Activated CD4-positive, alpha-beta memory T cell treated with anti-CD3 and anti-CD28 coated beads, Interleukin-2, amount 10 ng/mL, durations not matched to agents 7 days and 5 days (primary cell): Measurements from ENCODE around the gene SLC25A34. TPM values are rescaled to one million over a fixed set of nuclear protein-coding genes. Genes with fewer than 3 reads are reported as not detected.

Experiments used
- CTCF ChIA-PET: fragments of 350-600 bp; sonication (Branson Sonifier 250); formaldehyde crosslinking; loops from one replicate; lab custom pipeline; 2021; ENCODE audit warnings: antibody characterized with exemption, inconsistent platforms; lab: Charles Lee
- POLR2A ChIA-PET: fragments of 350-600 bp; sonication (Branson Sonifier 250); formaldehyde crosslinking; loops from one replicate; lab custom pipeline; 2021; ENCODE audit warnings: antibody characterized with exemption; lab: Charles Lee
- DNase-seq: peaks from one replicate; pipeline ENCODE4 v3.0.0-alpha.2; 2020
- H3K27ac Mint-ChIP-seq: one replicate; pipeline ENCODE4 v1.8.0; 2021; ENCODE audit warnings: mild to moderate bottlenecking, mixed read lengths
- H3K27me3 Mint-ChIP-seq: one replicate; pipeline ENCODE4 v1.8.0; 2021; ENCODE audit warnings: mixed read lengths
- H3K36me3 Mint-ChIP-seq: one replicate; pipeline ENCODE4 v1.8.0; 2021; ENCODE audit warnings: low read depth, mixed read lengths
- H3K4me1 Mint-ChIP-seq: one replicate; pipeline ENCODE4 v1.8.0; 2021; ENCODE audit warnings: mixed read lengths
- H3K4me3 Mint-ChIP-seq: one replicate; pipeline ENCODE4 v1.8.0; 2021; ENCODE audit warnings: mild to moderate bottlenecking, mixed read lengths
- H3K9me3 Mint-ChIP-seq: one replicate; pipeline ENCODE4 v1.8.0; 2021; ENCODE audit warnings: mixed read lengths
- total RNA-seq, 2 experiments: library from RNA; stranded (reverse); gene quantifications; one replicate each; pipeline ENCODE4 v1.2.3, GENCODE V29; 2021

The SLC25A34 gene
- total RNA-seq, 2 experiments from 2014 or later, result 1.4 to 1.9 TPM

DNA sequence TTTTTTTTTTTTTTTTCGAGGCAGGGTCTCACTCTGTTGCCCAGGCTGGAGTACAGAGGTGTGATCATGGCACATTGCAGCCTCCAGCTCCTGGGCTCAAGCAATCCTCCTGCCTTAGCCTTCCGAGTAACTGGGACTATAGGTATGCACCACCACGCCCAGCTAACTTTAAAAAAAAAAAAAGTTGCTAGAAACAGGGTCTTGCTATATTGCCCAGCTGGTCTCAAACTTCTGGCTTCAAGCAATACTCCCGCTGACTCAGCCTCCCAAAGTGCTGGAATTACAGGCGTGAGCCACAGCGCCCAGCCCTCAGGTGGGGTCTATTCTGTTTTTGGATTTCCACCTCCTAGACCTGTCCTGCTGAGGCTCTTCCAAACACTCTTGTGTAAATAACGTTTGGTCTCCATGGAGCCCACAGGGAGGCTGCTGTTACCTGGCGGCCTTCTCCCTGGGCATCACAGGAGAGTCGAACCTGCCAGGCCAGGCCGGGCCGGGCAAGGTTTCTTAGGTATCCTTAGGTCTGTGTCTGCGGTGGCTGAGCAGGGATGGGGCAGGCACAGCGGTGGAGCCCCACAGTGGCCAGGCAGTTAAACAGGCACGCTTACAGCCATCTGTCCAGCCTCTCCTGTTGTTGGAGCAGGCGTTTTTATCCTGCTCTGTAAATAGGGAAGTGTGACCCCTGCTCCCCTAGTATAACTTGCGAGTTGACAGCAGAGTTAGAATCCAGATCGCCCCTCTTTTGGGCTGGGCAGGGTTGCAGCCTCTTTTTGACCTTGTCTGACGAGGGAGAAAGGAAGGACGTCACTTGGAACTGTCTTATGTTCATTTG, 33.1 kb upstream of the SLC25A34 start:
- Mint-ChIP-seq H3K4me3 (no peak overlapping the region), H3K4me1 (peaks cover 3% of the 10 kb centered on the region), H3K9me3 (no peaks in the 10 kb centered on the region), H3K36me3 (peaks cover 10% of the 10 kb centered on the region), H3K27me3 (no peaks in the 10 kb centered on the region), H3K27ac (no peak overlapping the region)
- POLR2A ChIA-PET, result no interaction called here
- CTCF ChIA-PET, result no interaction called here
- no peak for DNase-seq

- Mint-ChIP-seq H3K9me3 (no peaks in the 10 kb centered on the region), H3K4me3 (no peak overlapping the region), H3K27ac (no peak overlapping the region), H3K36me3 (peaks cover 10% of the 10 kb centered on the region), H3K4me1 (peaks cover 2% of the 10 kb centered on the region), H3K27me3 (no peaks in the 10 kb centered on the region)
- POLR2A ChIA-PET, result no interaction called here
- no peak for DNase-seq
- CTCF ChIA-PET, result no interaction called here
Measured at GRCh38 chr1:15703562-15703961, 32.5 kb upstream of the SLC25A34 start.

GRCh38 chr1:15704526-15705183, 31.4 kb upstream of the SLC25A34 start:
- ChIA-PET POLR2A (no interaction called here), CTCF (no interaction called here)
- H3K4me3 Mint-ChIP-seq, result no peak overlapping the region
- DNase-seq, result no peak
- no peak overlapping the region for H3K27ac Mint-ChIP-seq
- H3K9me3 Mint-ChIP-seq, result no peaks in the 10 kb centered on the region
- peaks cover 5% of the 10 kb centered on the region for H3K36me3 Mint-ChIP-seq
- no peaks in the 10 kb centered on the region for H3K27me3 Mint-ChIP-seq
- no peaks in the 10 kb centered on the region for H3K4me1 Mint-ChIP-seq

DNA sequence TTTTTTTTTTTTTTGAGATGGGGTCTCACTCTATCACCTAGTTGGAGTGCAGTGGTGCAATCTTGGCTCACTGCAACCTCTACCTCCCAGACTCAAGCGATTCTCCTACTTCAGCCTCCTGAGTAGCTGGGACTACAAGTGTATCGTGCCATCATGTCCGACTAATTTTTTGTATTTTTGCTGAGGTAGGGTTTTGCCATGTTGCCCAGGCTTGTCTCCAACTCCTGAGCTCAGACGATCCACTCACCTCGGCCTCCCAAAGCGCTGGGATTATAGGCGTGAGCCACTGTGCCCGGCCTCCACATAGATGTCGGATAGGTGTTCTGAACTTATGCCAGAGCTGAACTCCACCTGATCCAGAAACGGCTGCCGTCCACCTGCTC, 30.9 kb upstream of the SLC25A34 start:
- POLR2A ChIA-PET, result no interaction called here
- Mint-ChIP-seq H3K27me3 (no peaks in the 10 kb centered on the region), H3K9me3 (no peaks in the 10 kb centered on the region), H3K36me3 (peaks cover 5% of the 10 kb centered on the region), H3K27ac (no peak overlapping the region), H3K4me1 (no peaks in the 10 kb centered on the region), H3K4me3 (no peak overlapping the region)
- no peak for DNase-seq
- CTCF ChIA-PET, result no interaction called here

DNA sequence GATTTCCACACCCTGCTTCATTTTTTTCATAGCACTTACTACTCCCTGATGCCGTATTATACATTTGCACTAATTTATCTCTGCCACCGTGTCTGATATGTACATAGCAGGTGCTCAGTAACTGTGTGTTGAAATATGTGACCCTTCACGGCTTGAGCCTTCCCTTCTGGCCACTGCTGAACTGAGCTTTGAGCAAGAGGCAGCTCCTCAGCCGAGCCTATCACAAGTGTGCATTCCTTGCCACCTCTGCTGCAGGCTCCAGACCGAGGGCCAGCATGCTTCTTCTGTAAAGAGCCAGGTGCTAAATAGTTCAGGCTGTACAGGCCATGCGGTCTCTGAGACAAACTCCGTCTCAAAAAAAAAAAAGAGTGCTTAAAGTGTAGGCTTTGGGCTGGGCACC, 29.3 kb upstream of the SLC25A34 start:
- H3K36me3 Mint-ChIP-seq, result peaks cover 5% of the 10 kb centered on the region
- H3K9me3 Mint-ChIP-seq, result no peaks in the 10 kb centered on the region
- no peak overlapping the region for H3K27ac Mint-ChIP-seq
- CTCF ChIA-PET, result interaction anchor here (0.7 kb wide), 1 partner anchor 13 kb away, joined by 3 read pairs; no protein-coding TSS in a partner anchor
- POLR2A ChIA-PET, result no interaction called here
- H3K4me1 Mint-ChIP-seq, result no peaks in the 10 kb centered on the region
- H3K4me3 Mint-ChIP-seq, result no peak overlapping the region
- no peak for DNase-seq
- no peaks in the 10 kb centered on the region for H3K27me3 Mint-ChIP-seq

- H3K27ac Mint-ChIP-seq, result no peak overlapping the region
- H3K4me1 Mint-ChIP-seq, result no peaks in the 10 kb centered on the region
- CTCF ChIA-PET, result interaction anchor here (0.6 to 0.7 kb wide), 2 partner anchors 12 to 146 kb away, joined by 3 to 4 read pairs; no protein-coding TSS in a partner anchor
- POLR2A ChIA-PET, result interaction anchor here (0.9 kb wide), 1 partner anchor 18 kb away, joined by 3 read pairs; no protein-coding TSS in a partner anchor
- no peaks in the 10 kb centered on the region for H3K9me3 Mint-ChIP-seq
- peaks cover 5% of the 10 kb centered on the region for H3K36me3 Mint-ChIP-seq
- no peaks in the 10 kb centered on the region for H3K27me3 Mint-ChIP-seq
- H3K4me3 Mint-ChIP-seq, result no peak overlapping the region
- DNase-seq, result no peak
Measured at GRCh38 chr1:15707239-15707925, 28.7 kb upstream of the SLC25A34 start.

- Mint-ChIP-seq H3K27ac (no peak overlapping the region), H3K4me1 (no peaks in the 10 kb centered on the region), H3K9me3 (no peaks in the 10 kb centered on the region), H3K27me3 (no peaks in the 10 kb centered on the region), H3K4me3 (no peak overlapping the region), H3K36me3 (peaks cover 5% of the 10 kb centered on the region)
- ChIA-PET CTCF (no interaction called here), POLR2A (interaction anchor here (0.9 kb wide), 1 partner anchor 19 kb away, joined by 3 read pairs; no protein-coding TSS in a partner anchor)
- no peak for DNase-seq
Measured at GRCh38 chr1:15708486-15709137, 27.4 kb upstream of the SLC25A34 start.

- no peak overlapping the region for H3K27ac Mint-ChIP-seq
- peaks cover 5% of the 10 kb centered on the region for H3K36me3 Mint-ChIP-seq
- H3K9me3 Mint-ChIP-seq, result no peaks in the 10 kb centered on the region
- H3K4me1 Mint-ChIP-seq, result peaks cover under 1% of the 10 kb centered on the region
- CTCF ChIA-PET, result no interaction called here
- no peak overlapping the region for H3K4me3 Mint-ChIP-seq
- POLR2A ChIA-PET, result no interaction called here
- H3K27me3 Mint-ChIP-seq, result no peaks in the 10 kb centered on the region
- no peak for DNase-seq
Measured at GRCh38 chr1:15709226-15709625, 26.8 kb upstream of the SLC25A34 start.

DNA sequence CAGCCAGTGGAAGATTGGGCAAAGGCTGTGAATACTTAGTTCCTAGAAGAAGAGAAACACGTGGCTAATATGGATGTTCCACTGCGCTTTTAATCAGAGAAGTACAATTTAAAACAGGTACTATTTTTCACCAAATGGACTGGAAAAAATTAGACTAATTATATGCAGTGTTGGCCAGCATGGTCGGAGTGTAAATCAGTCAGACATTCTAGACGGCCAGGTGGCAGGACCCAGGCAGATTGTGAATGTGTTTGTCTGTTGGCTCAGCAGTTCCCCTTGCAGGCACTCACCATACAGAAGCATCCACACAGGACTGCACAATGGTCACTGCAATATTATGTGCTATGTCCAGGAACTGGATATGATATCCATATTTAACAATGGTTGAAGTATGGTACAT, 23.9 kb upstream of the SLC25A34 start:
- POLR2A ChIA-PET, result interaction anchor here (1.0 kb wide), 1 partner anchor 116 kb away, joined by 4 read pairs; no protein-coding TSS in a partner anchor
- H3K36me3 Mint-ChIP-seq, result peaks cover 5% of the 10 kb centered on the region
- no peaks in the 10 kb centered on the region for H3K27me3 Mint-ChIP-seq
- H3K4me1 Mint-ChIP-seq, result peaks cover 2% of the 10 kb centered on the region
- no peak overlapping the region for H3K27ac Mint-ChIP-seq
- CTCF ChIA-PET, result interaction anchor here (0.7 kb wide), 1 partner anchor 27 kb away, joined by 3 read pairs; no protein-coding TSS in a partner anchor
- no peak for DNase-seq
- H3K9me3 Mint-ChIP-seq, result no peaks in the 10 kb centered on the region
- no peak overlapping the region for H3K4me3 Mint-ChIP-seq

GRCh38 chr1:15714406-15715136, 21.5 kb upstream of the SLC25A34 start:
- Mint-ChIP-seq H3K27me3 (no peaks in the 10 kb centered on the region), H3K27ac (no peak overlapping the region), H3K4me3 (no peak overlapping the region), H3K9me3 (no peaks in the 10 kb centered on the region), H3K4me1 (peaks cover 2% of the 10 kb centered on the region), H3K36me3 (peaks cover 15% of the 10 kb centered on the region)
- ChIA-PET CTCF (interaction anchor here (0.6 to 1.4 kb wide), 3 partner anchors 77 to 429 kb away, joined by 3 to 5 read pairs (median 4); no protein-coding TSS in a partner anchor), POLR2A (interaction anchor here (0.9 kb wide), 1 partner anchor 19 kb away, joined by 3 read pairs; no protein-coding TSS in a partner anchor)
- no peak for DNase-seq

DNA sequence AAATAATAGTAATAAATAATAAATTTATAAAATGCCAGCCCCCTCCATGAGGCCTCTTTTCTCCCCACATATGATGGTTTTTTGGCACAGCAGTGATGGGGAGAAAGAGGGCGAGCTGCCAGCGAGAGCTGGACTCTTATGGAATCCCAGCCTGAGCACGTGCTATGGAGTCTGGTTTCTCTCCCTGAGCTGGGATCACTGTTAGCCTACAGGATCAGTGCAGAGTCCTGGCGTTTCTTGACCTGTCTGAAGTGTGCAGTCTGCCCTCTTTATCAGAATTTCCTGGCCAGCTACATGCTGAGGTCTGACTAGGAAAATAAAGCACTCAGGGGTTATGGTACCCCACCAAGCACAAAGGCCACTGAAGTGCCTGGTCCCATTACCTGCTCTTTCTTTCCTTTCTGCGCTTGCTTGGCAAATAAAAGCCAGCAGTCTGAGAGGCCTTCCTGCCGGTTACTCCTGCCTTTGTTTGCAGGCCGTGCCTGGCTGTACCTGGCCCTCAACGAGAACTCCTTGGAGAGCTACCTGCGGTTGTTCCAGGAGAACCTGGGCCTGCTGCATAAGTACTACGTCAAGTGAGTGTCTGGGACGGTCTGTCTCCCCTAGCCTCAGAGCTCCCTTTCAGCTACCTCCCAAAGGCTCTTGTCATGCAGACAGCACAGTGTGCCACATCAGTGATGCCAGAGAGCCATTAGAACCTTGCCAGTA, 18.5 kb upstream of the SLC25A34 start:
- H3K36me3 Mint-ChIP-seq, result peaks cover 18% of the 10 kb centered on the region
- H3K4me3 Mint-ChIP-seq, result no peak overlapping the region
- ChIA-PET CTCF (no interaction called here), POLR2A (no interaction called here)
- H3K4me1 Mint-ChIP-seq, result peaks cover 2% of the 10 kb centered on the region
- H3K27ac Mint-ChIP-seq, result no peak overlapping the region
- no peak for DNase-seq
- H3K9me3 Mint-ChIP-seq, result no peaks in the 10 kb centered on the region
- no peaks in the 10 kb centered on the region for H3K27me3 Mint-ChIP-seq
